ENCODE results near the gene WWOX.

Gene WWOX

DNA sequence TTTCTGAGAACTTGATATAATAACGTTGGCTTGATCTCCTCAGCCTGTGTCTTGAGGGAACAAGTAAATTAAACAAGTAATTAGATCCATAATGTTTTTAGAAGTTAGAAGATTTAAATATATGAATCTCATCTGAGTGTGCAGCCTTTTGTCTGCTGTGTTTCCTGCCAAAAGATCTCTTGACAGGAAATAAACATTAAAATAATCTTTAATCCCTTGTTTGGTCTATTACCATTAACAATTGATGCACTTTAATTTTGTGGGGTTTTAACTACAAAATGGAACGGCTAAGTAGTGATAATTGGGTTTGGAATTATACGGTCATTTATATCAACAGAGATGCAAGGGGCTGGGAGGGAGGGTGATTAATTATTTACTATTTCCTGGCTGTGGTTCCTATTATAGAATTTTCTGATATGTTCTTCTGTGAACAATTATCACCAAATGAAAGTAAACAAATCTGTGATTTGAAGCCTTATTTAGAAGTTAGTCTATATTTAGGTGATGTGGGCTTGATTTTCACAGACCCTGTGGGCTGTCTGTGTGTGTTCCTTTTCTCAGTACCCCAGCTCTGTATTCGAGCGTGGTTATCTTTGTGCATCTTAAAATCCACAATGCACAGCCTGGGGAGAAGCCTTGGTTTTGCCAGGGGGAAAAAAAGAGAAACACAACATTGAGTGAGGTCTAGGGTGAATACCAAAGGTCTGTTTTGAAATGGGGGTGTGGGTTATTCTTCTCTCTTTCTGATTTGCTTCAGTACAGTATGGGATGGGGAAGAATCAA lies 556.1 kb downstream of the WWOX start:
- DNase-seq (ENCODE audit: low spot score) = no peak

DNA sequence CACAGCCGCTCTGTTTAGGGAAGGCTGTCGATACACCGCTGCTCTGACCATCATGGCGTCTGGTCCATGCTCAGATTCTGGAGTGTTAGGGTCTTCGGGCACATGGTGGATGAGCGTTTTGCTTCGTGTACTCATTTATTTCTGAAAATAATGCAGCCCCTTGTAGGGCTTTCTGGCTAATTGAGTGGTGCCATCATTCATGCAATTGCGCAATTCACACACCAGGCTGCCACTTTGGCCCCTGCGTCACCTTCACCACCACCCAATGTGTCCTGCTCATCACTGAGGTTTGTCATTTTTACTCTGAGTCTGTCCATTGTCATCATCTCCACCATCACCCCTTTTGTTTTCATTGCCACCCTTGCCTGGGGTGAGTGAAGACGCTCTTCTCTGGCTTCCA lies 557.4 kb downstream of the WWOX start:
- DNase-seq (ENCODE audit: low spot score) = no peak

DNA sequence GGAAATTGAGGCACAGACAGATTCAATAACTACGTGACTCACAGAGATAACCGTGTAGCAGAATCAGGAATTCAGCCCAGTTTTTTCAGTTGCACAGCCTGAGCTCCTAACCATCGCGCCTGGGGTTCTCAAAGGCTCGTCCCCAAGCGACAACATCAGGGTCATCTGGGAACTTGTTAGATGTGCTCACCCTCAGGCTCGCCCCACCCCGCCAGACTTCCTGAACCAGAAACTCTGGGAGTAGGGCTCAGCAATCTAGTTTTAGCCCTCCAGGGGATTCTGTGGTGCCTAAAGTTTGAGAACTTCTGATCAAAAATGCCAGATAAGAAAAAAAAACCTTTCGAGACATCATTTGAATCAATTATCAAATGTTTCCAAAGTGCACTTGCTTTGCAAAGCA lies 559.8 kb downstream of the WWOX start:
- no peak for DNase-seq (ENCODE audit: low spot score)

DNA sequence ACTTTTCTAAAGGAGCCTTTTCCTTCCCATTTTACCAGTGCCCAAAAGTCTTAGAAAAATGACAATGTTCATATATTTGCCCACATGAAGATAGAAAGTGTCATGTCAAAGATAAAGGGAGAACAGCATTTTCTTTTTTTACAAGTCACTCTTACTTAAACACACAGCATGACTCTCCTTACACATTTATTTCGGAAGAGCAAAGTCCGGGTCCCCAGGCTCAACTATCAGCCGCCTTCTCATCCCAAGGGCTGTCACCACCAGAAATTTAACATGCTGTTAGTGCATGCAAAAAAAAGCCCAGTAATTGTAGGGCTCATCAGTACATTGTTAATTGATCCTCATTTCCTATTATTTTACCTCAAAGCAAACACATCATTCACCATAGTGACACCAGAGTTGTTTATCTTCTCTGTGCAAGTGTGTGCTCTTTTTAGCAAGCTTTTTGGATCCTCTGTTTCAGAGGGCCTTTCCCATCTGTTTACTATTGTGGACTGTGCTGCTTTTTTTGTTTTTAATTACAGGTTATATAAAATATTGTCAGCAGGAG lies 560.3 kb downstream of the WWOX start:
- no peak for DNase-seq (ENCODE audit: low spot score)

DNA sequence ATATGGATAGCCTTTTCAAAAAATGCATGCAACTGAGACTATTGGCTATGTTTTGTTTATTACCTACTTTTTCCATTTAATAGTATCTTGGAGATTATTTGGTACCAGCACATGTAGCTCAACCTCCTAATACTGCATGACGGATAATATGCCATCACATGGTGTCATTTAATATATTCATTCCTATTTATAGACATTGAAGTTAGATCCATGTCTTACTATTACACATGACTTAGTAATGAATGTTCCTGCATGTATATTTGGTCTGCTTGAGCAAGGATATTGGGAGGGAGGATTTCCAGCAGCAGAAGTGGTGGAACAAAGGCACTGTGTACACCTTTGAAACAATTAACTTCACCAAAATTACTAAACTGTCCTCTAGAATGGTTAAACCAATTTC lies 561.3 kb downstream of the WWOX start:
- no peak for DNase-seq (ENCODE audit: low spot score)

DNA sequence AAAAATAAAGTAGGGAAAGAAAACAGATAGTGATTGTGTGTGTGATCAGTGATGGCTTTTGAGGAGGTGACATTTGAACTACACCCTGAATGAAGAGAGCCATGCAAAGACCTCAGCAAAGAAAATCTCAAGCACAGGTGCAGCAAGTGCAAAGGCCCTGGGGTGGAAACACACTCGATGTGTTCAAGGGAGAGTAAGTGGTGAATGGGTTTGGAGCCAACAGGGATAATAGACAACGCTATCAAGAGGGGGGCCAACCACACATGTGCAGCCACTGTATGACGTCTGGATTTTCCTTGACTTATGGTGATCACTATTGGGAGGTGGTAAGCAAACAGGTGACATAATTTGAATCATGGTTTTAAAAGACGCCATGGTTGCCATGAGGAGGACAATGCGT lies 564.2 kb downstream of the WWOX start:
- DNase-seq (ENCODE audit: low spot score) = no peak

DNA sequence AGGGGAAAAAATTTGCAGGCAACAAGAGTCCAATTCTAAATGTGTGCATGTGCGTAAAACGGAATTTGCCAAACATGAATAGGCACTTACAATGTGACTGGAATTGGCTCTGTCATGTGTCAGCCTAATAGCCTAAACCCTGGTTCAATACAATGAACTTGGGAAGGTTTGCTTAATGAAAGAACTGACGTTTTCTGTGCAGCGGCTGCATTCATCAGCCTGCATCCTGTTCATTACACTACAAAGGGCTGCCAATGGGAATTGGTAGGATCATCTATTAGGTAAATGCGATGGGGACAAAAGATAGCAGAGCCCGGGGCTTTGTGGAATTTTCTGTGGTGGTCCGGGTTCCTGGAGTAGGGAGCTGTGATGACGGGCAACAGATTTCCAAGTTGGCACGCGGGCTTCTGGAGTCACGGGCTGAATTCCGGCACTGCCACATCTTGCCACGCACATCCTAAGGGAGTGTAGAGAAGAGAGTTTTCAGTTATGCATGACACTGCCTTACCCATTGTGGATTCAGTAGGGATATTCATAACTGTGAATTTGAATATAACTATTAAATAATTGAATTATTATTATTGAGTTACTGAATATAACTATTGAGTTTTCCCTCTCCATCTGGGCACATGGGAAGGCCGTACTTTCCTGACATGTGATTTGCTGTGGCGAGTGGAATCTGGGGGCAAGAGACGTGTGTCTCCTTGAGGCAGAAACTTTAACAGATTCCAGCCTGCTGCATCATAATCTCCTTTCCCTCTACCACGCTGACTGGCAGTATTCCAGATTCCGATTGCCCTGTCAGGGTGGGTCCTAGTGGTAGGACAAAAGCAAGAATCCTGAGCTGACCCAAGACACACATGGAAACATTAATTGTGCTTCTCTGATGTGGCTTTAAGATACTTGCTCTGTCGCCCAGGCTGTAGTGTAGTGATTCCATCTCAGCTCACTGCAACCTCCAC lies 565.6 kb downstream of the WWOX start:
- no peak for DNase-seq (ENCODE audit: low spot score)

DNA sequence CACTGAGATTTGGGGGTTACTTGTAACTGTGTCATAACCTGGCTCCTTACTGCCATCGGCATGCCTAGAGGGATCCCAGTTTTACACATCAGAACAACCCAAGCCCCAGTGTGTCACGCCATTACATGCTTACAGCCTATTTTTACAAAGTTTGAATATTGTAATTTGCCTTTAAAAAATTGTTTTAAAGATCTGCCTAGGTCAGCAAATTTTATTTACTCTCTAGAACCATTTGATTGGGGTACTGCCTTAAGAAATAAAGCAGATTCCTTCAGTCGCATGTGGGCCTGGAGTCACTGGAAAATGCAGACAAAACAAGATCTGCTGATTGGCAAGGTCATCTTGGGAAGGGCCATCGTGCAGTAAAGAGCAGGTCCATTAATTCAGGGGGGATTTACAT lies 566.9 kb downstream of the WWOX start:
- DNase-seq (ENCODE audit: low spot score) = no peak

DNA sequence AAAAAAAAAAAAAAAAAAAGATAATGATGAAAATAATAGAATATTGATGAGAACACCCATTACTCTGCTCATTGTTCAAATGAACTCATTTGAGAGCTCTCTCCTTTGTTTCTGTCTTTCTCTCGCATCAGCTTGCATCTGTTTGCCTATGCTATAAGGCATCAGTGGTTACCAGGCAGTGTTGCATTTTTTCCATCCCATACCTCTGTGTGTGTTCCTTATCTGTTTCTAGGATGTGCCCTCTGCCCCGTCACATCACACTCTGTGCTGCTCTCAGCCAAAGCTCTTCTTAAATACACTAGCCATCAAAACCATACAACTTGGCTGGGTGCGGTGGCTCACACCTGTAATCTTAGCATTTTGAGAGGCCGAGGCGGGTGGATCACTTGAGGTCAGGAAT lies 568.2 kb downstream of the WWOX start:
- no peak for DNase-seq (ENCODE audit: low spot score)

DNA sequence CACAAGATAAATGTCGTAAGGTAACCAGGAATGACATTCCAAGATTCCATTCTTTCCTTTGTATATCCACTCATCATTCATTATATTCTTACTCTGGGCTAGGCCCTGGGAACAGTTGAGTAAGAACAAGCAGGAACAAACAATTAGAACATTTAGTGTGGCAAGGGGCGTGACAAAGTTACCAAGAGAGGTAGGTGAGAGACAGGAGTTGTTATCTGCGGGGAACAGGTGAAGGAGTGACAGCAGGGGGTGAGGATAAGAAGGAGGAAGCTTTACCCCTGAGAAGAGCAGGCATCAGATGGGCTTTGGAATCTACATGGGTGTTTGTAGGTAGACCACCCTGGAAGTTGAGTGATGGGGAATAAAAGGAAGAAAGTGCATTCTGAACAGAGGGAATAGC lies 568.9 kb downstream of the WWOX start:
- no peak for DNase-seq (ENCODE audit: low spot score)

DNA sequence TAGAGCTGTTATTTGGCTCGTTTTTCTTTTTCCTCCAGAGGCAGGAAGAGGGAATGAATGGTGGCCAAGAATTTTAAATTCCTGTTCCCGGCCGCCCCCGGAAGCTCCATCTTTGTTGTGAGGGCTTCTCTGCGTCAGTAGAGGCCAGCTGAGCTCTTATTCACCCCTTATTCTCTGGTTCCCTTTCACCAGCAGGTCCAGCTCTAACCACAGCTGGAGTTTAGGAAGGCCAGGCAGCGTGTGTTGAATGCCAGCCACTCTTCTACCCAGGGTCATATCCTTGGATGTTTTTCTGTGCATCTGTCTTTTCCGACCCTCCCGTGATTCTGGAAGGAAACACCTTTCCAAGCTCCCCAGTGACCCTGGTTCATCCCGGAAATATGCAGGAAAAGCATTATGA lies 570.5 kb downstream of the WWOX start:
- no peak for DNase-seq (ENCODE audit: low spot score)

DNA sequence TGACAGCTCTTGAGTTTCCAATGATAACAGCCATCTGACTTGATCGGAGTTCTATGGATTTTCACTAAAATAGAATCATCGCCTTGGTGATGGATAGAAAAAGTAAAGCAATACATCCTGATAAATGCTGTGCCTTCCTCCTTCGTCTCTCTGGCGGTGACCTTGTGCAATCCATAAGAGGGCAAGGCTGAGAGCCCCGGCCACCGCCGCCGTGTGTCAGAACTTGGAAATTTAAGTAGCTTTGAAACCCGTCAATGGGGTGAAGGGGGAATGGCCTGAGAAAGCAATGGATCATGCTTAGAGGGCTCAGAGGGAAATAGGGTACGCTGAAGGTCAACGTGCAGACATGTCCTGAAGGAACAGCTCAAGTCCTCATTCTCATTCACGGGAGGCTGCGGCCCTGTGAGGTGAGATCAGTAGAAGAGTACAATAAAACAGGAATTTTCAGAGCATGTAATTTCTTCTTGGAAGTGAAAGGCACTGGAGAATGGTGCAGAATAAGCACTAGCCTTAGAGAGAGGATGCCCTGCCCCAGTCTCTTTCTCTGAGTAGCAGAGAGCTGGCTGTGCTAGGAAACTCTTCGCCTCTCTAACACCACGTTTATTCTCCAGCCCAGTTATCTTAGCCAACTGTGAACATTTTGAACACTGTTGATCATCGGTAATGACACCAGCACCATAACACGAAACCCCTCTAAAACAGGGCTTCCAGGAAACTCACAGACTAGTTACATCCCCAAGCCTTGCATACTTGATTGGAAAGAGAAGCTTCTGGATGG lies 573.5 kb downstream of the WWOX start:
- DNase-seq (ENCODE audit: low spot score) = no peak

DNA sequence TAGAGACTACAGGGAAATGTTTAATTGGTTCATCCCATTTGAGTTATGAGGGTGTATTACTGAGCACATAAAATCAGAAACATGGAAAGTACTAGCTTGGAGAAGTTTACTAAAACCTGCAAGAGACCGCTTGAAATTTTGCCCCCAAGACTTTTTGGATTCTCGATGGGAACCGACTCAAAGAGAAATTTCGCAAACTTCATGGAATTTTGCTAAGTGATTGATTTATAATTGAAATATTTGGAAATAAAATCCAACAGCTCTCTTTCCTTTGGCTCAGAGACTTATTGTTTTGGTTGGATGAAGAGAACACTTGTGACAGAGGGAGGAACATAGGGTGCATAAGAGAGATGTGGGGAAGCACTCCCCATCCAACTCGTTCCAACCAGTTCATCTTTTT lies 574.4 kb downstream of the WWOX start:
- DNase-seq (ENCODE audit: low spot score) = no peak

DNA sequence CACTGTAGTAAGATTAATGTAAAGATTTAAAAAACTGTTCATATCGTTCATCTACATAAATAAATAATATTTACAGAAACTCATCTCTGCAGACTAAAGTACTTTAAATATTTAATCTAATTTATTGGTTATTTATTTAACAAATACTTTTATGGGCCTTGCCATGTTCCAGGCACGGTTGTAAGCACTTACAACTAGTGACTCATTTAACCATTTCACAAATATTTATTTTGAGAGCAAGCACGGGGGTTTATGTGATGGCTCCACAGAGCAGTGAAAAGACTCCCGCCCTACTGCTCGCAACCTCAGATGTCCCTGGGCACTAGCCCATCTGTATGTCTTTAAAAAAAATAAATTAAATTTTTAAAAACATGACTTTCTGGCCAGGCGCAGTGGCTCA lies 575.9 kb downstream of the WWOX start:
- DNase-seq (ENCODE audit: low spot score) = no peak

DNA sequence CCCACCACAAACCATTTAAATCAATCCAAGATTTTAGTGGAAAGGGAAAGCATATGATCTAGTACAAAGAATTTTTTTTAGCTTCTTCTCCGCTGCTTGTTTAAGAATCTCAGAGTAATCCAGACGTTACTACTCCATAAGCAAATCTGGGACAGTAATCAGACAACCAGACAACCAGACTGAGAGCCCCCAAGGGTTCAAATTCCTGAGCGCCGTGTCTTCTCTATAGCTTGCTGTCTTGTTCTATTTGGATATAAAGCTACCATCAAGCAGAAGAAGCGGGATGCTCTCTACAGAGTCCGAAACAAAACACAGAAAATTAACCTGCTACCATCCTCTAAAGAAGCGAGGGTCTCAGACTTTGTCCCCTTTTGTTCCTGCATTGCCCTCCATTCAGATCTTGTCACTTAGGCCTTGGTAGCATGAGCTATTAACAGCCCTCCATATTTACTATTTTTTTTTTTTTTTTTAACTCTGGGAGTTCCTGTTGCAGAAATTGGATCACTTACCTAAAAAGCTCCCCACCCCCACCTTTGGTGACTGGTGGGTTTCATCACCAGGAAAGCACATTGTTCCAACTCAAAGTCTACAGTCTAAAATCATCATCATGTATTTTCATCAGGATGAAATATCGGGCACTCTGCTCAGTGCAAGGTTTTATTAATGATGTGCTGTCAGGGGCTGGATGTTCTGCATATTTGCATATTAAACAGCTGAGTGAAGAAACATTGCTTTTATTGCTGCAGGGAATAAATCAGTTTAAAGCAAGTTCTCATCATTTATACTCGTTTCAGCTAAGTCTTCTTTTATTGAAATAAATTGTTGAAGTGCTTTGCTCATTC lies 576.7 kb downstream of the WWOX start:
- DNase-seq (ENCODE audit: low spot score) = no peak

DNA sequence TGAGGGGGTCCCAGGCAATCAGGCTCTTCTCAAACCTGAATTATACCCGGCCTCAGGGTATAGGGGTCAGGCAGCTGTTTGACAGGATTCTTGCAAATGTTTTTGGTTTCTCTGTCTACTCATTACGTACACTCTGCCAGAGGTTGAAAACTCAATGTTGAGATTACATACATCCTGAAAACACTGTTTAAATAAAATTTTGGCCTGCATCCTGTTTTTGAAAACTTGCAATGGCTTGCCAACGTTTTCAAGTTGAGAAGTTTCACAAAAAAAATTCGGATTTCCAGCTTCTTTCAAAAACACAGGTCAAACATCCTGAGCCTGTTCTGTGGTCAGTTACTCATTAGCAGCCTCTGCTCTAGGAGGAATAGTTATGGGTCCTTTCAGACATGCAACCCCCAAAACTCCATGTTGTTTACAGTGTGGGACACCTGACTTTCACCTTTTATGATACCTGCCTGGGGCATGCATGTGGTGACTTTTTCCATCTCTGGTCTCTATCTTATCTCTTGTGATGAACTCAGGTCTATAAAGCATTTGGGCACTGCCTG lies 577.8 kb downstream of the WWOX start:
- no peak for DNase-seq (ENCODE audit: low spot score)

DNA sequence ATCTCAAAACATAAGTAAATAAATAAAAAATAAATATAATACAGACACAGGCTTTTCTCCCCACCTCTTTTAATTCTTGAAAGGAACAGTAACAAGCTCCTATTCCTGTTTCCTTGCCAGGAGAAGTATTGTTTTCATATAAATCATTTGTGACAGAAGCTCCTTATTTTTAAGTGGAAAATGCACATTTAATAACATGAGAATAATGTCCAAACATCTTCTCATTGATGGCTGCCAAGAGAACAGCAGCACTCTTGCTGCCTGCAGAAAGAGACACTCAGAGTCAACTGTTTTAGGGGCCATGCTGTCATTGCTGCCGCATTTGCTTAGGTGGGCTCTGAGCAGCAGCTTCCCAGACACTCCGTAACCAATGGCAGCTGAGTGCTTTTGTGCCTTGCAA lies 580.1 kb downstream of the WWOX start:
- no peak for DNase-seq (ENCODE audit: low spot score)

DNA sequence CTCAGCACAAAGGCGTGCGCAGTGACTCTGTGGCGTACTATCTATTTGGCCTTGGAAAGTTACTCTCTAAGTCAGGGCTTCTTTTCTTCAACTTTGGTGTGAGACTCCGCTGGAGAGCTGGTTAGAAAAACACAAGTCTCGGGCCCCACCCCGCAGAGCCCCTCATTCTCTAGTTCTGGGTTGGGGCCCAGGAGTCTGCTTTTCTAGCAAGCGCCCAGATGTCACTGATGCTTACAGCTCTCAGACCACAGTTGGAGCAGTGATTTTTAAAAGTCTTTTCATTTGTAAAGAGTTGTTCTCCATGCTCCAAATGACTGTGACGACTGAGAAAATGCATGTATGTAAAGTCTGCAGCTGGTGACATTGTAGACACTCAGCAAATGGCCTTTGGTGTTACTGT lies 582.3 kb downstream of the WWOX start:
- no peak for DNase-seq (ENCODE audit: low spot score)

DNA sequence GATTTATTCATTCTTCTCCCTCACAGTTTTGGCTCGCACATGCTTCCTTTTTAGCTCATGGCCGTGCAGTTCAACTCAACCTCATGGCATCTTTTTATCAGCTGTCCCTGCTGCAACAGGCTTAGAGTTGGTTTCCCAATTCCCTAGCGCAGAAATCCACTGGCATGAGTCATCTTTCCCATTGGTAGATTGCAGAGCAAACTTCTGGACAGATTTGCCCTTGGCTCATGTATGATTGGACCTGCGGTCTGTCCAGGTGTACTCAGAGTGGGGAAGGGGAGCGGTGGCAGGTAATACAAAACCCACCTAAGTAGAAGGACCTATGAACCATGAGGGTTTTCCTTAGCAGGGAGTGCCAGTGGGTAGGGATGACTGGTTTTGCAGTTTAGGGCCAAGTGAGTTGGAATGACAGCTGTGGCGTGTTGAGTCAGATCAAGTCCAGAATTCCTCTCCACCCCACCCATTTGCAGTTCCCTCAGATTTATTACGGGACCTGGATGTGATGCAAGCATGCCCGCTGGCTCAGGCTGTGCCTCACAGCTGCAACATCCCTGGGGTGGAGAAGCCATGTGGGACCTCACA lies 584.7 kb downstream of the WWOX start:
- DNase-seq (ENCODE audit: low spot score) = peak; percentile 12

DNA sequence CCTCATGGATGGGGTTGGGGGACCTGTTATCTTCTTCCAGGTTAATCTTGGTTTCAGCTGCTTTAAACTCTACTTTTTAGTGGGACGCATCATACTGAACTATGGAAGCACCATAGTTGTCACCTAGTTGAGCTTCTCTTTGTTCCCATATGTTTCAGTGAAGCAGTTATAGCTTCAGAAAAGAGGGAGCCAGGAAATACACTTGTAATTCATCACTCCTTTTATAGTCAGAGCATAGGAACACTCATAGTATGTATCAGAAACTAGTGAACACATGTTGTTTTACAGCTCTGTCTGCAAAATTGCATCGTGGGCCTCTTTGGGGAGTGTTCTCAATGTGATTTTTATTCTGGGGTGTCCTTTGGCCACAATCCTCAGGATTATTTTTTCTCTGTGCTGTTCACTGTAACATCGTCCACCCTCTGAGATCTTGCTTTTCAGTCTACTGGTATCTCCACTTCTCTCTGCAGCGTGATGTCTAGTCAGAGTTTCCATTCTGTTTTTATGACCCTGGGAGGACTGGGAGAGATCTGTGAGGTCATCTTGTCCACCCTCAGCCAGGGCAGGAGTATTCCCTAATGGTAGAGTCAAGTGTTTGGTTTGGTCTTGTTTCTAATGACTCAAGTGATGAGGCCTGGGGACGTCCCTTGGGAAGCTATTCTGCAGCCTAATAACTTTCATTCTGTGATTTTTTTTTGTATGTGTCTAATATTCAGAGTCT lies 585.4 kb downstream of the WWOX start:
- DNase-seq (ENCODE audit: low spot score) = no peak

All from kidney tubule cell (primary cell).